AG04450 (cell line): ENCODE results near the gene CEP68. TPM values are rescaled to one million over a fixed set of nuclear protein-coding genes. Genes with fewer than 3 reads are reported as not detected.
"Not testable (repeated sequence)": the region's sequence is repeated elsewhere in the genome, so short reads cannot be mapped to it uniquely, and the experiment has no call there.

Experiments used
- CTCF ChIA-PET: fragments of 300-600, 350-600 bp; formaldehyde crosslinking; extraction: SDS; loops from one replicate; lab custom pipeline; 2022; ENCODE audit warnings: antibody characterized with exemption, inconsistent platforms; lab: Charles Lee
- POLR2A ChIA-PET: fragments of 350-600 bp; formaldehyde crosslinking; extraction: SDS; loops from one replicate; lab custom pipeline; 2021; ENCODE audit warnings: antibody characterized with exemption, inconsistent platforms; lab: Yijun Ruan, JAX
- DNase-seq: peaks from one replicate; pipeline ENCODE4 v3.0.0-alpha.2; 2011; ENCODE audit warnings: low read depth, low spot score
- H3K27ac ChIP-seq: one replicate; pipeline ENCODE4 v1.5.1; 2012; ENCODE audit warnings: low read depth, low read length, control low read depth
- H3K27me3 ChIP-seq: one replicate; pipeline ENCODE4 v1.6.0; 2012; ENCODE audit warnings: low read length; ENCODE audit not compliant: control insufficient read depth, insufficient read depth
- H3K4me3 ChIP-seq: 2 replicates; pipeline ENCODE4 v1.5.1; 2011; ENCODE audit warnings: mild to moderate bottlenecking, low read depth, low read length, control low read depth
- H3K9me3 ChIP-seq: 2 replicates; pipeline ENCODE4 v1.5.1; 2012; ENCODE audit warnings: low read length; ENCODE audit not compliant: control insufficient read depth, insufficient read depth
- polyA plus RNA-seq: library from polyadenylated mRNA; depleted of rRNA; stranded (reverse); fragments of >200 nt; gene quantifications from 2 replicates; pipeline ENCODE4 v1.2.3, GENCODE V29; 2011
- TF ChIP-seq, protein P1 (sequence below): IDR thresholded peaks from 2 replicates; pipeline ENCODE4 v1.5.1; 2011; ENCODE audit warnings: low read depth, low read length, control low read depth, inconsistent platforms

CEP68 gene
- polyA plus RNA-seq, 1 experiment: 7.3 TPM

GRCh38 chr2:65129286-65129825, 73.1 kb downstream of the CEP68 start:
- Histone ChIP-seq H3K27ac (peak overlapping the region; percentile 90), H3K9me3 (no peaks in the 10 kb centered on the region; the same call in 1 of the 2 replicates), H3K4me3 (peak overlapping the region; percentile 93), H3K27me3 (no peaks in the 10 kb centered on the region)
- CTCF ChIA-PET: interaction anchor here (0.6 to 1.4 kb wide), 12 partner anchors 10 to 445 kb away, joined by 3 to 6 read pairs (median 4); no protein-coding TSS in a partner anchor
- POLR2A ChIA-PET: interaction anchor here (0.5 to 1.6 kb wide), 16 partner anchors 14 to 307 kb away, joined by 3 to 11 read pairs (median 4); partner anchors contain the start of genes ACTR2 and CEP68
- no peak for DNase-seq
- TF ChIP-seq, protein P1, sequence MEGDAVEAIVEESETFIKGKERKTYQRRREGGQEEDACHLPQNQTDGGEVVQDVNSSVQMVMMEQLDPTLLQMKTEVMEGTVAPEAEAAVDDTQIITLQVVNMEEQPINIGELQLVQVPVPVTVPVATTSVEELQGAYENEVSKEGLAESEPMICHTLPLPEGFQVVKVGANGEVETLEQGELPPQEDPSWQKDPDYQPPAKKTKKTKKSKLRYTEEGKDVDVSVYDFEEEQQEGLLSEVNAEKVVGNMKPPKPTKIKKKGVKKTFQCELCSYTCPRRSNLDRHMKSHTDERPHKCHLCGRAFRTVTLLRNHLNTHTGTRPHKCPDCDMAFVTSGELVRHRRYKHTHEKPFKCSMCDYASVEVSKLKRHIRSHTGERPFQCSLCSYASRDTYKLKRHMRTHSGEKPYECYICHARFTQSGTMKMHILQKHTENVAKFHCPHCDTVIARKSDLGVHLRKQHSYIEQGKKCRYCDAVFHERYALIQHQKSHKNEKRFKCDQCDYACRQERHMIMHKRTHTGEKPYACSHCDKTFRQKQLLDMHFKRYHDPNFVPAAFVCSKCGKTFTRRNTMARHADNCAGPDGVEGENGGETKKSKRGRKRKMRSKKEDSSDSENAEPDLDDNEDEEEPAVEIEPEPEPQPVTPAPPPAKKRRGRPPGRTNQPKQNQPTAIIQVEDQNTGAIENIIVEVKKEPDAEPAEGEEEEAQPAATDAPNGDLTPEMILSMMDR: no peak

DNA sequence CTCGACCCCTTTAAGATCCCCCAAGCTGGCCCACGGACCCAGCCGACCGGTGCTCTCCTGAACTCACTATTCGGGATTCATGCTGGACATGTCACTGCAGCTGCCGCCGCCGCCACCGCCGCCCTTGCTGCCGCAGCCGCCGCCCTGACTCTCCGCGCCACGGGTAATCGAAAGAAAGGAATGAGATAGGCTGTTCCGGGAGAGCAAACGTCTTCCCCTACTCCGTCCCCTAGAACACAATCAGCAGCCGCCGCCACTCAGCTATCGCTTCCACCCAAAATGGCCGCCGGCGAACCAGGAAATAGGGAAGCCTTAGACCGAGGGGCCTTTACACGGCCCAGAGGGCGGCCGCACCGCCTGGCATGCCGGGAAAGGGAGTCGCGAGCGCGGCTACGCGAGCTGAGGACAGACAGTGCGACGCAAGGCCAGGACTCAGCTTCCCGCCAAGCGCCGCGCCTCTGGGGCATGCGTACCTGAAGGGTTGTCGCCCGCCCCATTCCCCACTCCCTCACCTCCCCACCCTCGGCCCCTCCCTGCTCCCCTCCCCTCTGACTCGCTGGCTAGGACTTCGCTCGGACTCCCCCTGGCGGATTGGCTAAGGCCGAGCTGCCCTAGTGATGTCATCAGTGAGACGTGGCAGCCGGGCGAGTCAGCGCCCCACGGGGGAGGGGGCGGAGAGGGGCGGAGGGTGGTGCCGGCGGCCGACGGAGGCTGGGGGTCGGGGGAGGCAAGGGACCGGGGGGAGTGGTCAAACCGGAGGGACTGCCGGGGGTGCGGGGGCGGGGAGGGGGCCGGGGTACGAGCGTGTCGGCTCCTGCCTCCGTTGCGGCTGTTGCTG, 73.8 kb downstream of the CEP68 start, which contains the start of gene RAB1A:
Gene RAB1A, minus strand, starts transcription at position 281 of the 838 bp plus-strand sequence. Its CDS starts 191 bp downstream, at position 90.
- TF ChIP-seq, protein P1: peak; percentile 25; the same call in 1 of the 2 replicates
- Histone ChIP-seq H3K9me3 (no peaks in the 10 kb centered on the region; the same call in 1 of the 2 replicates), H3K27me3 (no peaks in the 10 kb centered on the region), H3K27ac (peak within 1 kb of the TSS; percentile 90), H3K4me3 (peak within 1 kb of the TSS; percentile 93)
- DNase-seq: peak; percentile 99
- ChIA-PET POLR2A (interaction anchor here (0.5 to 1.6 kb wide), 20 partner anchors 11 to 306 kb away, joined by 3 to 11 read pairs (median 4); partner anchors contain the start of genes ACTR2 and CEP68), CTCF (interaction anchor here (0.6 to 1.4 kb wide), 13 partner anchors 9 to 591 kb away, joined by 3 to 6 read pairs (median 4); no protein-coding TSS in a partner anchor)

- H3K4me3 ChIP-seq: peak overlapping the region; percentile 67
- no peak for DNase-seq
- TF ChIP-seq, protein P1: no peak
- H3K9me3 ChIP-seq: no peaks in the 10 kb centered on the region; the same call in 1 of the 2 replicates
- CTCF ChIA-PET: interaction anchor here (0.6 to 1.3 kb wide), 6 partner anchors 15 to 591 kb away, joined by 3 to 5 read pairs (median 4); no protein-coding TSS in a partner anchor
- H3K27me3 ChIP-seq: no peaks in the 10 kb centered on the region
- peak overlapping the region; percentile 89 for H3K27ac ChIP-seq
- POLR2A ChIA-PET: interaction anchor here (0.6 to 1.6 kb wide), 11 partner anchors 11 to 193 kb away, joined by 3 to 11 read pairs (median 4); partner anchors contain the start of genes ACTR2 and CEP68
Observed at GRCh38 chr2:65130664-65131175, 74.5 kb downstream of the CEP68 start.

DNA sequence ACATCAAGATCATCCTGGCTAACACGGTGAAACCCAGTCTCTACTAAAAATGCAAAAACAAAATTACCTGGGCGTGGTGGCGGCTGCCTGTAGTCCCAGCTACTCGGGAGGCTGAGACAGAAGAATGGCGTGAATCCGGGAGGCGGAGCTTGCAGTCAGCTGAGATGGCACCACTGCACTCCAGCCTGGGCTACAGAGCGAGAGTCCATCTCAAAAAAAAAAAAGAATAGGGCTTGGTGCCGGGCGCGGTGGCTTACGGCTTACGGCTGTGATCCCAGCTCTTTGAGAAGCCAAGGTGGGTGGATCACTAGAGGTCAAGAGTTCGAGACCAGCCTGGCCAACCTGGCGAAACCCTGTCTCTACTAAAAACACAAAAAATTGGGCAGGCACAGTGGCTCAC, 76.7 kb downstream of the CEP68 start:
- H3K4me3 ChIP-seq, H3K9me3 ChIP-seq, H3K27me3 ChIP-seq, H3K27ac ChIP-seq, DNase-seq, POLR2A ChIA-PET: not testable (repeated sequence)
- CTCF ChIA-PET: interaction anchor here (0.9 kb wide), 1 partner anchor 31 kb away, joined by 3 read pairs; no protein-coding TSS in a partner anchor

GRCh38 chr2:65133626-65134025, 77.4 kb downstream of the CEP68 start:
- no peak overlapping the region for H3K4me3 ChIP-seq
- ChIA-PET CTCF (interaction anchor here (0.8 to 1.5 kb wide), 3 partner anchors 35 to 440 kb away, joined by 3 to 4 read pairs (median 4); no protein-coding TSS in a partner anchor), POLR2A (interaction anchor here (0.7 kb wide), 1 partner anchor 53 kb away, joined by 3 read pairs; no protein-coding TSS in a partner anchor)
- TF ChIP-seq, protein P1: no peak
- H3K27ac ChIP-seq: no peak overlapping the region
- DNase-seq: no peak
- H3K9me3 ChIP-seq: no peaks in the 10 kb centered on the region; the same call in 1 of the 2 replicates
- no peaks in the 10 kb centered on the region for H3K27me3 ChIP-seq
